B cell (primary cell): ENCODE measurements around the gene CLASP1.

Experiments
- EZH2 ChIP-seq: IDR thresholded peaks from 2 replicates; pipeline ENCODE4 v1.6.1; 2012; ENCODE audit warnings: borderline replicate concordance, low read depth, mild to moderate bottlenecking, moderate library complexity, low read length; ENCODE audit not compliant: insufficient read depth, poor library complexity, severe bottlenecking
- TF ChIP-seq, protein P1 (sequence below): fragments of 200-600 bp; IDR thresholded peaks from one replicate; pipeline ENCODE4 v1.8.0; 2022; ENCODE audit warnings: antibody characterized with exemption, mild to moderate bottlenecking

GRCh38 chr2:121565389-121566250 is 83.6 kb downstream of the CLASP1 start:
- TF ChIP-seq, protein P1, sequence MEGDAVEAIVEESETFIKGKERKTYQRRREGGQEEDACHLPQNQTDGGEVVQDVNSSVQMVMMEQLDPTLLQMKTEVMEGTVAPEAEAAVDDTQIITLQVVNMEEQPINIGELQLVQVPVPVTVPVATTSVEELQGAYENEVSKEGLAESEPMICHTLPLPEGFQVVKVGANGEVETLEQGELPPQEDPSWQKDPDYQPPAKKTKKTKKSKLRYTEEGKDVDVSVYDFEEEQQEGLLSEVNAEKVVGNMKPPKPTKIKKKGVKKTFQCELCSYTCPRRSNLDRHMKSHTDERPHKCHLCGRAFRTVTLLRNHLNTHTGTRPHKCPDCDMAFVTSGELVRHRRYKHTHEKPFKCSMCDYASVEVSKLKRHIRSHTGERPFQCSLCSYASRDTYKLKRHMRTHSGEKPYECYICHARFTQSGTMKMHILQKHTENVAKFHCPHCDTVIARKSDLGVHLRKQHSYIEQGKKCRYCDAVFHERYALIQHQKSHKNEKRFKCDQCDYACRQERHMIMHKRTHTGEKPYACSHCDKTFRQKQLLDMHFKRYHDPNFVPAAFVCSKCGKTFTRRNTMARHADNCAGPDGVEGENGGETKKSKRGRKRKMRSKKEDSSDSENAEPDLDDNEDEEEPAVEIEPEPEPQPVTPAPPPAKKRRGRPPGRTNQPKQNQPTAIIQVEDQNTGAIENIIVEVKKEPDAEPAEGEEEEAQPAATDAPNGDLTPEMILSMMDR, result no peak
- no peak for TF ChIP-seq EZH2
